GM19193 (cell line): ENCODE results near the gene COL5A1.

Experiments
- POLR2A ChIP-seq: IDR thresholded peaks from 4 replicates; pipeline ENCODE4 v1.6.1; 2011; ENCODE audit not compliant: insufficient read depth, insufficient read length; ENCODE audit errors: extremely low read depth

Gene COL5A1

GRCh38 chr9:134863306-134863902 lies 221.8 kb downstream of the COL5A1 start:
- TF ChIP-seq POLR2A = no peak

- no peak for TF ChIP-seq POLR2A
These were observed 222.6 kb downstream of the COL5A1 start for GRCh38 chr9:134863941-134864820.

- no peak for TF ChIP-seq POLR2A
These were observed 223.2 kb downstream of the COL5A1 start for GRCh38 chr9:134864821-134865190.

- no peak for TF ChIP-seq POLR2A
These were observed 226.5 kb downstream of the COL5A1 start for GRCh38 chr9:134867917-134868750.

GRCh38 chr9:134868751-134869553 lies 227.3 kb downstream of the COL5A1 start:
- TF ChIP-seq POLR2A = no peak

GRCh38 chr9:134869554-134870300 lies 228.1 kb downstream of the COL5A1 start:
- TF ChIP-seq POLR2A = no peak

GRCh38 chr9:134870301-134870694 lies 228.7 kb downstream of the COL5A1 start:
- no peak for TF ChIP-seq POLR2A

GRCh38 chr9:134870746-134871662 lies 229.4 kb downstream of the COL5A1 start:
- no peak for TF ChIP-seq POLR2A

- no peak for TF ChIP-seq POLR2A
These were observed 230.2 kb downstream of the COL5A1 start for GRCh38 chr9:134871697-134872340.

GRCh38 chr9:134872482-134873231 lies 231.1 kb downstream of the COL5A1 start:
- no peak for TF ChIP-seq POLR2A

GRCh38 chr9:134875371-134875770 lies 233.8 kb downstream of the COL5A1 start:
- TF ChIP-seq POLR2A = no peak

GRCh38 chr9:134877541-134877940 lies 235.9 kb downstream of the COL5A1 start:
- TF ChIP-seq POLR2A = no peak
